CD4-positive, alpha-beta T cell treated with Interleukin-17A for 1 hour (primary cell): ENCODE measurements around the gene AASDH.
"Not testable (repeated sequence)": the region's sequence is repeated elsewhere in the genome, so short reads cannot be mapped to it uniquely, and the experiment has no call there.

Experiments
- DNase-seq: peaks from one replicate; pipeline ENCODE4 v3.0.0-alpha.2; 2020

AASDH gene

DNA sequence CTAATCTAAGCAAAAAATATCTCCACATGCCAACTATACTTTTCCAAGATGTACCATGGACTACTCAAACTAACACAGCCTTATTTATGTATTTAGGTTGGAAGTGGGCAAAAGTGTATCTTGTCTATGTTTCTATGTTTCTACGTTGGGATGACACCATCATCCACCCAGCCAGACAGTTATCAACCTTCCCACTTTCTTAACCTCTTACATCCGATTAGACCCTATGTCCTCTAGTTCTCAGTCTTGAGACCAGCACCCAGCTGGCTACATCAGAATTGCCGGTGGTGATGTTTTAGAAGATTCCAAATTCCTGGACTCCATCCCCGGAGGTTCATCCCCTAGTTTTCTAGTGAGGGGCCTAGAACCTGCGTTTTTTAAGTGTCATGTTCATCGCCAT, 1.0 kb upstream of the AASDH start:
- no peak for DNase-seq

- DNase-seq, result no peak
Measured at GRCh38 chr4:56386091-56386490, 1.2 kb downstream of the AASDH start.

GRCh38 chr4:56375458-56375857, 11.8 kb downstream of the AASDH start:
- DNase-seq, result no peak

DNA sequence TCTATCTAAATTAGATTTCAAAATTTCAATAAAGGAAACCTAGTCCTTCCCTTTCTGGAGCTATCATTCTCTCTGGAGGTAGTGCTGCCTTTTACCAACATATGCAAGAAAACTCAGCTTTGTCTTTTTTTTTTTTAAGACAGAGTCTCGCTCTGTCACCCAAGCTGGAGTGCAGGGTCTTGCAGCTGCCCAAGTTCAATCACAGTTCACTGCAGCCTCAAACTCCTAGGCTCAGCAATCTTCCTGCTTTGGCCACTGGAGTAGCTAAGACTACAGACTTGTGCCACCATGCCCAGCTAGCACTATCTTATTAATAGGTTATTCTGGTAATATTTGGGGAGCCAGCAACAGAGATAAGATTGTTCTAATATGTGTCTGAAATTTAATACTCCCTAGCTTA, 12.3 kb downstream of the AASDH start:
- no peak for DNase-seq

GRCh38 chr4:56372774-56373173, 14.5 kb downstream of the AASDH start:
- DNase-seq, result no peak

GRCh38 chr4:56371426-56372220, 15.7 kb downstream of the AASDH start:
- DNase-seq, result no peak

- DNase-seq, result no peak
Measured at GRCh38 chr4:56370377-56370776, 16.9 kb downstream of the AASDH start.

GRCh38 chr4:56362981-56363380, 24.3 kb downstream of the AASDH start:
- DNase-seq, result not testable (repeated sequence)

DNA sequence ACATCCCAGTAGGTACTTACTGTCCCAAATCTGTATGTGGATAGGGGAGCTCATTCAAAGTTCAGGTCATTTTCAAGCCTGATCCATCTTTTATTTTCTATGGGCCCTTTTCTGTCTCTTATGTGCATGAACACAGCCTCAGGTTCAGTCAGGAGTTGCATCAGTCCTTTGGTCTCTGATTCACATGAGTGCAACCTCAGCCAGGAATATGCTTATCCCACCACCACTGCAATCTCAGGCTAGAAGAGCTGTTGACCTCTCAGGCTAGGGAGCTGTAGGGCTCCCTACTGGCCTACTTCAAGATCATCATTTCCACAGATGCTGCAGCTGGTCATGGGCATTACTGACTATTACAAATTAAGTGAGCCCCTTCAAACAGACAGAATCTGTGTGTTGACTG, 27.2 kb downstream of the AASDH start:
- DNase-seq, result no peak

GRCh38 chr4:56356650-56357049, 30.6 kb downstream of the AASDH start:
- DNase-seq, result no peak

DNA sequence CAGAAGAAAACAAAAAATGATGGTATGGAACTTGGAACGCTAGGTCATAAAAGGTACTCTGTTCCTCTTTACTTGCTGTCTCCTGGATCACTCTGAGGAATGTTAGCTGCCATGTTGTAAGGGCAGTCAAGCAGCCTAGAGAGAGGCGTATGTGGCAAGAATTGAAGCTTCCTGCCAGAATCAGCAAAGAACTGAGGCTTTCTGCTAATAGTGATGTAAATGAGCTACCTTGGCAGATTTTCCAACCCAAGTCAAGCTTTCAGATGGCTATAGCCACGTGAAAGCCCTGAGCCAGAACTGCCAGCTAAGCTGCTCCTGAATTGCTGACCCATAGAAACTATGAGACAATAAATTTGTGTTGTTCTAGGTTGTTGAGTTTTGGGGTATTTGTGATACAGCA, 38.7 kb downstream of the AASDH start:
- no peak for DNase-seq

DNA sequence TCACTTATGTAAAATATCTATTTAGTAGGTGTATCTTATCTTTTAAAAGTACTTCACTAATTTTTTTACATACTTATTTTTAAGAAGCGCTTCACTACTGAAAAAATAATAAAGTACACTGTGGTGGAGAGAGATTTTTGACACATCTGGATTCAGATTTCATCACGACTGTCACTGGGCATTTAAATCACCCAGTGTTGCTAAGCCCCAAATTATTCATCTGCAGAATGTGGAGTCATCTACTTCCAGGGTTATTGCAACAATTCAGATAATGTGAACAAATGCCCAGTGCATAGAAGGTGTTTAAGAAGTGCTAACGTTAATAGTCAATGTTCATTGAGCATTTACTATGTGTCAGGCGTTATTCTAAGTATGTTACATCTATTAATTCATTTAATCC, 41.8 kb downstream of the AASDH start:
- DNase-seq, result no peak

DNA sequence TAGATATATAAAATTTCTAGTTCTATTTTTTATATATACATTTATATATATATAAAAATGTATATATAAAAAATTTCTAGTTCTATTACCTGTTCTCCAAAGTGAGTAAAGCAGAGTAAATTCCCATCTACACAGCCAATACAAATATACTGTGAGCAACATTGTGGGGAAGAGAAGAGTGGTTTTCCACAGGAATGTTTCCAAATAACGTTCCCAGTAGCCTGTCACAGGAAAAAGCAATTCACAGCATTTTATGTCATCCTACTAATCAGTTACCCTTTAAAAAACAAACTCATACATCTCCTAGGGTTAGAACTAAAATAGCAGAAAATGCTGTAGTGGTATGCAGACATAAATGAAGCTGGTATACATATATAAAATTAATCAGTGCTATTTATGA, 44.5 kb downstream of the AASDH start:
- no peak for DNase-seq

GRCh38 chr4:56330691-56331090, 56.6 kb downstream of the AASDH start:
- no peak for DNase-seq

- DNase-seq, result no peak
Measured at GRCh38 chr4:56326363-56326762, 60.9 kb downstream of the AASDH start.

DNA sequence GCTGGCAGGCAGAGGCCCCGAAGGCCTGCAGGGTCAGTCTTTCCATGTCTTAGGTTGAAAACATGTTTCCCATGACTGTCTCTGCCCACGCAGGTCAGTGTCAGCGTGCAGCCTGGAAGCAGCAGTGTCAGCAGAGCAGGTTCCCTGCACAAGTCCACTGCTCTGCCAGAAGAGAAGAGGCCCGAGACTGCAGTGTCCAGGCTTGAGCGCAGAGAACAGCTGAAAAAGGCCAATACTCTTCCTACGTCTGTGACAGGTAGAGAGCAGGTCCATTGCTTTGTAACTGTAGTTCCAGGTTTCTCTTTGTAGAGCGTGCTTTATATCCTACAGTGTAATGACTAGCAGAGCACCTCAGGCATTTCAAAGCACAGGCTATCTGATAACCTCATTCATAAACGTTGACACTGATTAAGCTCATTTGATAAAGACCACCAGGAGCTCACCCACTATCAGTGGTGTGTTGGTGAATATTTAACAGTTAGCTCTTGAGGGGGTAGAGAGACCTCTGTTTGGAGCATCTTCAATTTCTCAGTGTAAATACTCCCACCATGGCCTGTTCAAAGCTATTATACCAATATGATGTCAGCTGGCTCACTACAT, 63.2 kb downstream of the AASDH start:
- no peak for DNase-seq

DNA sequence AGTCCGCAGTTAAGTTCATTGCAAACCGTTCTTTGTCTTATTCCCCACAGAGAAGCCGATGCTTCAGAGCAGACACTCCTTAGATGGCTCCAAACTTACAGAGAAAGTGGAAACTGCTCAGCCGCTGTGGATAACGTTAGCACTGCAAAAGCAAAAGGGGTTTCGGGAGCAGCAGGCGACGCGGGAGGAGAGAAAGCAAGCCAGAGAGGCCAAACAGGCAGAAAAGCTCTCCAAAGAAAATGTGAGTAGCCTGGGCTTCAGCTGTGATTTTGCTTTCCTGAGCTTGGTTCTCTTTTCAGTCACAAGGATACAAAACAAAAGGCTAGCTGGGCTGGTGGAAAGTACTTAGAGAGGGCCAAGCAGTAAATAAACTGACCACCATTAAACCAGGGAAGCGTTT, 64.0 kb downstream of the AASDH start:
- DNase-seq, result no peak

DNA sequence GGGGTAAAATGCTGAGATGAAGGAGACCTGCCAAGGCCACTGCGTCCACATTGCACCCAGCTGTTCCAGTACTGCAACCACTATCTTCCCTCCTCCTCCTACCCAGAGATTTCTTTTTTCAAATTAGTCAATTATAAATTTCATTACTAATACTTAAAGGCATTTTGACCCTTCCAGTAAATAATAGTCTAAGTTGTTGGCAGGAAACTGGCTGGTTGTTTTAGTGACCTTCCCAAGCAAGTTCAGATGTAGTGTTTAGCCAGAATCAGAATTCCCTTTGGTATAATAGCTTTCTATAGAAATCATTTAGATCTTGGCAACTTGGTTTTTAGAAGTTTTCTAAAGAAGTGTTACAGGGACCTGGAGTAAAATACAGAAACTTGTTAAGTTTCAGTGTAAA, 66.0 kb downstream of the AASDH start:
- no peak for DNase-seq

DNA sequence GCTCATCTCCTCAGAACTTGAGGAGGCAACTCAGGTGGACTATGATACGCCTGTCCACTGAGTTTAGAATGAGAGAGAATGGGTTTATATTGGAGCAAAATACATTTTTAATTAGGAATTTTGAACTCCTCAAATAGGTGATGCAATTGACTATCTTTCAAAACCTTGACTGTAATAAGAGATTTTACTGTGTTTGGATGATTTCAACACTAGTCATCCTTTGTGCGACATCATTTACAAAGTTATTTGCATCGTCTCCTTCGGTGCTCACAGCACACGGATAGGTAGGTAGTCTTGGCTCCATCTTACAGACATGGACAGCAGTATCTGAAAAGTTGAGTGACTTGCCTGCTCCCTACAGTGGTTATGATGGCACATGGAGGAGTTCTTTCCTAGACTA, 67.0 kb downstream of the AASDH start:
- no peak for DNase-seq

DNA sequence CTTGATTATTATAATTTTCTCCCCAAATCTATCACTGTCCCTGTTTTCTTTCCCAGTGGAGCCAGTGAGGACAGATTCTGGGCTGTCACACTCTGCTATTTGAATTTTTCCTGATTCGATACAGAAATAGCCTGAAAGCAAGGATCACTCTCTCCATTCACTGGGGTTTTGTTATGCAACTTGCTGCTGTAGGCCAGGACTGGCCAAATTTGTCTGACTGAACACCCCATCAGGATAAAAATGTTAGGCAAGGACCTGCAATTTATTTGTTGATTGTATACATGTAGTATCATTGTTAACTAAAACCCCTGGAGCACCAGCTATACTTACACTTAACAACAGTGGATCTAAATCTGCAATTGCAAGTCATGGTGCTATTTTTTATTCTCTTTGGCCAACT, 68.7 kb downstream of the AASDH start:
- no peak for DNase-seq

- DNase-seq, result no peak
Measured at GRCh38 chr4:56317749-56318148, 69.5 kb downstream of the AASDH start.

GRCh38 chr4:56316011-56316650, 71.2 kb downstream of the AASDH start:
- DNase-seq, result no peak

- DNase-seq, result no peak
Measured at GRCh38 chr4:56315543-56315942, 71.7 kb downstream of the AASDH start.

- no peak for DNase-seq
Measured at GRCh38 chr4:56315041-56315440, 72.2 kb downstream of the AASDH start.
